ENCODE results near the gene HBS1L.

Gene HBS1L

DNA sequence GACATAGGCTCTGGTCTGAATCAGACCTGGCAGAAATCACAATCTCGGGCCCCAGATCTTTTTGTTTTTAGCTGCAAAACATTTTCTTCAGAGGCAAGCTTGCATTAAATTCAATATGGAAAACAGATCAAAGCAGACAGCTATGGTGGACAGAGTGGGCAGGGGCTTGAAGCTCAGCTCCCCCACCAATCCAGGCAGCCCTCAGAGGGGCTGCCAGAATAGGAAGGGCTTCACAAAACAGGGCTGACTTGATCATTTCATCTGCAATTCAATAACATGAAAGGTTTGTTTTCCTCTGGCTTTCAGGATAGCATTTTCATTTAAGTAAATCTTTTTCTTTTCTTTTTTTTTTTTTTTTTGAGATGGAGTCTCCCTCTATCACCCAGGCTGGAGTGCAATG is 55.5 kb downstream of the HBS1L start:
- DNase-seq (ENCODE audit: low spot score): no peak

DNA sequence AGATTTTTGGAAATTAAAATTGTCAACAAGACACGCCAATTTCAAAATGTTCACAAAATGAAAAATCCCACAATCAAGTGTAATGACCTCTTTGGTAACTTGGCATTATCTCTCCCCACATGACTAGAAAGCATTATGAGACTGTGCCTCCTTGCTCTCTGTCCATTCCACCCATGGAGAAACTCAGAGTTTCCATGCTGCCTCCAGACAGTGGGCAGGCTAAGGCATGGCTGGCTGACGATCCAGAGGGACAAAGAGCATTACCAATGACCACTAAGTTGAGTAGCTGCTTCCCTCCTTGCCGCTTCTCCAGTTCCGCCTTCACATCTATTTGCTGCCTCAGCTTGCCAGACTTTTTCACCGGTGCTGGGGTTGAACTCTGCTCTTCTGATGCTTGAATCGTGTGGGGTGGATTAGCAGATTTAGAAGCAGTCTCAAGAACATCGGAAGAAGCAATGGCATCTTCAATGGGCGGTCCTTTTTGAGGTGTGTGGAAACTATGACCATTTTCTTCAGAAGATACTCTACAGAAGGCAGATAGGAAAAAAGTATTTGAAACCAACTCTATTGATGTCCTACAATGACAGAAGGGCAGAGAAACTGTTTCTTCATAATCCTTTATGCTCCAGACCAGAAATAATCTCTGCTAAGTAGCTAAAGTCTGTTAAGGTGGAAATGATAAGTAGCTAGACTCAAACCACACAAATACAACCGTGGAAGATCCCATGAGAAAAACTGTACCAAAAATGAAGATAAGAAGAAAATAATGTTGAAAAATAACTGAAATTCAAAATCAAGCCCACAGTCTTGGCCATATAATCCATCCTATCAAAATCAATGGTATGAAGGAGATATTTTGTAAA is 57.3 kb downstream of the HBS1L start:
- no peak for DNase-seq (ENCODE audit: low spot score)

DNA sequence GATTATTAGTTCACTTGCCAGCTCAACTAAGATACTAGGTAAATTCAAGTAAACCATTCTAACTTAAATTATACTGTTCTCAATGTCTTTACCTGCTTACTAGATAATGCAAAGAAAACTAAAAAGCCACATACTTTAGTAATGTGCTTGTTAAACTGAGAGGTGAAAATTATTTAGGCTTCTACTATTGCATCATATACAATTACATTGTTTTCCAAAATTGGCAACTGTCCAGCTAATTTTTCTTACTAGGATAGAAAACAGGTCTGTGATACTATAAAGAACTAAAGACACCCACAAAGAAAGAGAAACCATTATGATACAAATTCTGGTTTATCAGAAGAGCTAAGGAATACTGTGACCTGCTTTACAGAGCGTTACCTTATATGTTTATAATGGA is 59.1 kb downstream of the HBS1L start:
- peak; percentile 12 for DNase-seq (ENCODE audit: low spot score)

DNA sequence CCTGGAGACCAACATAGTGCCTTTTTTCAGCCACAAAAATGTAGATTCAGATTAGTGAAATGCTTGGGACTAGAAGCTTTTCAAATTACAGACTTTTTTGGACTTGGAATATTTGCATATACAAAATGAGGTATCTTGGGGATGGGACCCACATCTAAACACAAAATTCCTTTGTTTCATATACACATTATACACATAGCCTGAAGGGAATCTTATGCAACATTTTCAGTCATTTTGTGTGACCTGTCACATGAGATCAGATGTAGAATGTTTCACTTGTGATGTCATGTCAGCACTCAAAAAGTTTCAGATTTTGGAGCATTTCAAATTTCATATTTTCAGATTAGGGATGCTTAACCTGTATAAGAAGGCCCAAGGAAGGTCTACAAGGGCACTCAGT is 60.2 kb downstream of the HBS1L start:
- no peak for DNase-seq (ENCODE audit: low spot score)

DNA sequence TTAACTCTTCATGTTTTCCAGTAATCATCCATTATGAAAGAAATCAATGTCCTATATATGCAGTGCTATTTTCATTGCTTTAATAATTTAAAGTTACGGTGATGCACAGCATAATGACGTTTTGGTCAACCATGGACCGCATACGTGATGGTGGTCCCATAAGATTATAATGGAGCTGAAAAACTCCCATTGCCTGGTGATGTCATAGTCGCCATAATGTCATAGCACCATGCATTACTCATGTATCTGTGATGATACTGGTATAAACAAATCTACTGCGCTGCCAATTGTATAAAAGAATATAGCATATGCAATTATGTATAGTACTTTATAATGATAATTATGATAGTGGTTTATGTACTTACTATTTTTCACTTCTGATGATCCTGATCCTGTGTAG is 62.5 kb downstream of the HBS1L start:
- no peak for DNase-seq (ENCODE audit: low spot score)

DNA sequence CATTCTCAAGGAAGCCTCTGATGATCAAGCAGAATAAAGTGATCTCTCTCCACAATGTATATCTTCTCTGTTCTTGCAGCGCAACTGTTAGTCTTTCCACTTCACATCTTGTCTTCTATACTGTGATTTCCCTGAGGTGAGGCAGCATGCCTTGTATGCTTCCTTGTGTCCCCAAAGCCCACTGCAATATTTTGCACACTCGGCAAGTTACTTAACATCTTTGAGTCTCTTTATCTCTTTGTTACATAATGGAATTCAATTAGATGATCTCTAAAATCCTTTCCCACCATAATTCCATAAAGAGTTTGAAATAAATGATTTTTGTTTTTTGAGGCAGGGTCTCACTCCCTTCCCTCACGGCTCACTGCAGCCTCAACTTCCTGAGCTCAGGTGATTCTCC is 64.4 kb downstream of the HBS1L start:
- DNase-seq (ENCODE audit: low spot score): no peak

DNA sequence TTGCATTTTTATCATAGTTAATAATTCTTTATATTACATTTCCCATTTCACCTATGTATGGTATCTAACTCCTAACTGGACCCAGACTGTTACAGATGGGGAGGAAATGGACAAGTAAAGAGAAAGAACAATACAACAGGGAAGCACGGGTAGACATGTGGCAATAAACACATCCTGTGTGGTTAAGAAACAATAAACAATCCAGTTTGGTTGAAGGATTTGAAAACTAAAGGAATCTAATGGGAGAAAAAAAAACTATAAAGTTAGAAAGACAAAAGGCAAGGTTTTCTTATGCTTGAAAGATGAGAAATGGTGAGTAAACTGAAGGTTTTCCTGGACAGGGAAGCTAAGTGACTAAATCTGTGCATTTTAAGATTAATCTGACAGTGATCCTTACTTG is 69.8 kb downstream of the HBS1L start:
- no peak for DNase-seq (ENCODE audit: low spot score)

DNA sequence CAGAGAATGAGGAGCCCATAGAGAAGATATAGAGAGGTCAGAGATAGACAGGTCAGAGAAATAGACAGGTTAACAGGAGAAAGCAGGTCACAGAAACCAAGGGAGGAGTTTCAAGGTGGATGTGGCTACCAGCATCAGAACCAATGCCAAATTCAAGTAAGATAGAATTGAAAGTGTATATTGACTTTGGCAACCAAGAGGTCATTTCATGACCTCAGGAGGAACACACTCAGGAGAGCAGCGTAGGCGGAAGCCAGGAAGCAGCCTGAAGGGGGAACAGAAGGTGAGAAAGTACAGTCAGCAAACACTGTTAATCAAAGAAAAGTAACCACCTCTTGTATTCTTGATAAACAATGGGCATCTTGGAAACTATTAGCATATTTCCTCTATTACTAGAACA is 70.8 kb downstream of the HBS1L start:
- DNase-seq (ENCODE audit: low spot score): no peak

DNA sequence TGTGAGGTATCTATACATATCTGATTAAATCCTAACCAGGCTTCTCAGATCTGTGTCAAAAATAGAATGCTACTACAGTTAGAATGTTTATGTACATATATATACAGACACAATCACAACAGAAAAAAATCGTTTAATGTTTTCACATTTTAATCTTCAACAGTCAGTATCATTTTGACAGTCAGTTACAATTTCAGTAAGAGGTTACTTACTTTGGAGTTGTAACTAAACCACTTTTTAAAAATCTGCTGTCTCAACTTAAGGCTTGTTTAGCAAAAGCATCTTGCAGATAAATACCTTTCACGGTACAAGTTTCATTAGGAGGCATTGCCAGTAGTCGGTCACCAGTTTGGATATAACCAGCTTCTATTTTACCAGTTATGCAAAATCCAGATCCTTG is 72.5 kb downstream of the HBS1L start:
- no peak for DNase-seq (ENCODE audit: low spot score)

DNA sequence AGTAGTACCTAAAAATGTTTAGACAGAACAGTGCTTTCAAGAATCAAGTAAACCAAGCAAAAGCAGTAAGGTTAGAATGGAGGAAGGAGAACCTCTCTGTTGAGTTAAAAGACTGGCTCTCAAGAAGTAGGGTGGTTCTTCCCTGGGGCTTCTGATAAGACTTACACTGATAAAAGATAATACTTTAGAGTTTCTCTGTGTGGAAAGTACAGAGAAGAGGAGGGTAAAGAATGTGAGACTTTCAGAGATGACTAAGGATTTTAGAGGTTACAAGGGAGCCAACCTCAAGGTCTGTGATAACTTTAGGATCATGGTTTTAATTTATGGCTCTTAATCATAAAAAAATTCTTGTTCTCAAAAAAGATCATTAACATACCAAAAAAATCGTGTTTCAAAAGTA is 73.8 kb downstream of the HBS1L start:
- no peak for DNase-seq (ENCODE audit: low spot score)

DNA sequence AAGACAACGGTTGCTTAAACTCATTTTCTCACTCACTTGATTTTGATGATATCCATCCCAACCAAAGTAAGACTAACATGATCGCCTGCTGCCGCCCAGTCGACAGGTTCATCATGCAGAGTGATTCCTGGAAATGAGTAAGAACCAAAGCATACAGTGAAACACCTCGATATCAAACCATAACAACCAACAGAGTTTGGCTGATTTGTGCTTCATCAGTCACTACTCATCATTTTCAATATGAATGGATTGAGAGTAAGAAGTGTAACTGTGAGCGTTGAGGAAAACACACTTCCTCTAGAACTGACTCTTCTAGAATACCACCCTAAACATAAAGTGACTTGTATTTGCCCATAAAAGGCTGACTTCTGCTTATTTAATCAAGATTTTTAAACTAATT is 75.5 kb downstream of the HBS1L start:
- no peak for DNase-seq (ENCODE audit: low spot score)

DNA sequence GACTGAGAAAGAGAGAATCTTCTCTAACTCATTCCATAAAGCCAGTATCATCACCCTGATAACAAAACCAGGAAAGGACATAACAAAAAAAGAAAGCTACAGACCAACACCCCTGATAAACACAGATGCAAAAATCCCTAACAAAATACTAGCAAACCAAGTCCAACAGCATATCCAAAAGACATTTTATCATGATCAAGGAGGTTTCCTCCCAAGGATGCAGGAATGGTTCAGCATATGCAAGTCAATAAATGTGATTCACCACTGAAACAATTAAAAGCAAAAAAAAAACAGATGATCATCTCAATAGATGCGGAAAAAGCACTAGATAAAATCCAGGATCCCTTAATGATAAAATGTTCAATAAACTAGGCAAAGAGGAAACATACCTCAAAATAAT is 80.3 kb downstream of the HBS1L start:
- no peak for DNase-seq (ENCODE audit: low spot score)

DNA sequence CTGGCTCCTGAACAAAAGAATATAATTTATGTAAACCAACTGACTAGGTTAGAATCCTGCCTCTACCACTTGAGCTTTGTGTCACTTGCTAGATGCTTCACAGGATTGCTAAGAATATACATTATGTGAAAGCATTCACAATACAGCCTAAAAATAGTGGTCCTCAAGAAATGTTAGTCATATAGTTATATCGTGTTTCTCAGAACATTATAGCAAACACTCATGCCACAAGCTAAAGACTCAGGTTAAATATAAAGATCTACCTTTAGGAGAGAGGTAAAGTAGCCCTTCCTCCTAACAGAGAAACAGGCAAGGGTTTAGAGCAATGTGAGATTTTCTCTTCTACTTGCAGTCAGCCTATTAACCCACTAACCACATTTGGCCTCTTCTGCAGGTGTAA is 86.9 kb downstream of the HBS1L start:
- DNase-seq (ENCODE audit: low spot score): no peak

DNA sequence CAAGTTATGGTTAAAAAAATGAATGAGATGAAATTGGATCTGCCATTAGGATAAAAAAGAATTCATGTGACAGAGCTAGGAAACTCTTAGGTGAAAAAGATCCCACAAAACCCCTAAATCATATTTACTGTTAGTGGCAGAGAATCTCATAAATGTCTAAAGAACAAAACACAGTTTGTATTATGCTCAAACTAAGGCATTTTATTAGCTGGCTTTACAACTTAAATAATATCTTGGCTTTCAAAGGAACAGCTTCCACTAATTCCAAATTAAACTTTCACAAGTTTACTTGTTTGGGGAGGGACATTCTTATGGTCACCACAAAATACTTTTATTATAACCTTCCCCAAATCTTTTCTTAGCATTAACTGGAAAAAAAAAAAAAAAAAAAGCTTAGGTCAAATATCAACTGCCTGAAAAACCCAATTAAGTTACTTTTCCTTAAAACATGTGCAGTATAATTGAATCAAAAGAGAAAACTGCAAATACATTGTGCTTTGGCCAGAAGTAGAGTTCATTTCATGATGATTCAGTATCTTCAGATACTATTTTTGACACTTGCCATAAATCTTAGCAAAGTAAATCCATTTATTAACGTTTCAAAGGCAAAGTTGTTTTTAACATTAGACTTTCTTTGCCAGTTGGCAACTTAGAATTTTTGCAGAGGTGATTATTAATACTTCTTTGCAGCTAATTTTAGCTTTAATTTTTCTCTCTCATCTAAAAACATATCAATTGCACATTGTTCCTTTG is 90.0 kb downstream of the HBS1L start:
- no peak for DNase-seq (ENCODE audit: low spot score)

DNA sequence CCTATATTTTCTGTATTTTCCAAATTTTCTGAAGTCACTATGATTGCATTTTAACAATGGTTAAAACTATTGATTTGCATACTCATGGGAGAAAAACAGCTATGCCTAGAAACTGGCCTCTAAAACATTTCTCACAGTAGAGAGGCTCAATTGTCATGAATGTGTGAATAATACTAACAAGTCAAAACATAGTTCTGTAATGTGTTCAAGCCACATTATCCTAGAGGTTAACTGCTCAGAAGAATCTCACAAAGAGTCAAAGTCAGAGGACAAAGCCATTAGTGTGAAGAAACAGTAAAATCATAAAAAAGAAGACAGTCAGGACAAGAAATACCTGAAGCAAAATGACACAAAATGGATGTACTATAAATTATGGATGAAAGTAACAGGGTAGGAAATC is 92.2 kb downstream of the HBS1L start:
- no peak for DNase-seq (ENCODE audit: low spot score)

DNA sequence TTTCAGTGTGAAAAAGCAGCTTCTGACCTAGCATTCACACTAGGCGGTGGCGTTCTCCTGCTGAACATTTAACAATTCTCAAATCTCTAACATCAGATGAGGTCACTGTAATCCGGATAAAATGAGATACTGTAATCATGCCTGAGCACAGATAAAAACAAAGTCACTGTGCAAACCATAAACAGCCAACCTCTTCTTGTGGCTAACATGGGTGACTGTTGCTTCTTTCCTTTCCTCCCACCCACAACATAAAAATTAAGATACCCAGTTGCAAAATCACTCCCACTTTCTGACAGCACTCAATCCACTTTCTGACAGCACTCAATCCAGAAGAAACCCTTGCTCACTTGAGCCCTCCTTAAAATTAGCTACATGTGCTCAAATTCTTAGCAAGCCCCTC is 93.3 kb downstream of the HBS1L start:
- no peak for DNase-seq (ENCODE audit: low spot score)

DNA sequence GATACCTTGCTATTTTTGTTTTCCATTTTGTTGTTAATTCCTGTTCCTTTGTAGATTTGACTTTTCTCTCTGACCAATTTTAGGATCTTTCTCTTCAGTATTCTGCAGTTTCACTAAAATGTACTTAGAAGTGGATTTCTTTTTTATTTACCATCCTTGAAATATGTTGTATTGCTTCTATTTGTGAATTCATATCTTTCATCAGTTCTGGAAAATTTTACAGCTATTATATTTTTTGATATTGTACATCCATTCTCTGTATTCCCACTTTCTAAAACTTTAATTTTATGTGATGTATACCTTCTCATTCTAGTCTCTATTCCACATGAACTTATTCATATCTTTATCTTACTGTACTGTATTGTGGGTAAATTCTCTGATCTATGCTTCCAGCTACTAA is 95.0 kb downstream of the HBS1L start:
- DNase-seq (ENCODE audit: low spot score): no peak

DNA sequence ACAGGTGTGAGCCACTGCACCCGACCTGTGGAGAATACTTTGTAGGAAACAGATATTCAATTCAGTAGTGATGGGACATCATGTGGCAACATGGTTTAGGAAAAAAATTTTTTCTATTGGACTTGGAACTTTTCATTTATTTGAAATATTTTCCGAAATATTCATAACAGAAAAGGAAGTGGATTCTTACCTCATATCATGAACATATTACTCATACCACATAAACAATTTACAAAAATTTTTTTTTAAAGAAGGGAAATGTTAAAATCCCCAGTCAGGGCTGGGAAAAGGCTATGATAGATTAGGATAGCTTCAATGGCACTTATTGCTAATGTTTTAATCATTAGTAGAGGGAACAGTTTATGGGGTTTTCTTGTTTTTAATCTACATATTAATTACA is 97.9 kb downstream of the HBS1L start:
- no peak for DNase-seq (ENCODE audit: low spot score)

DNA sequence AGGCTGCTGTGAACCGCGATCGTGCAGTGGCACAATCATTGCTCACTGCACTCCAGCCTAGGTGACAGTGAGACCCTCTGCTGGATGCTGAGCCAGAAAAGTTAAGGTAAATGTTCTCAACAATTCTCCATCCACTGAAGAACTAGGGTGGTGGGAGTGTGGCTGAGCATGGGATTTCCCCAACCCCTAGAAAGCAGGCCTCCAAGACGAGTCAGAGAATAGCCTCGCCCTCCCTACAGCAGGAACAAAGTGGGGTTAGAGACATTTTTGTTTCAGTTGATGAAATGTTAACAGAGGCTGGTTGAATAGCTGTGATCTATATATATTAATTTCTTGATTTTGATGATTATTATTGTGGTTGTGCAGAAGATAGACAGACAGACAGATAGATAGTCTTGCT is 98.6 kb downstream of the HBS1L start:
- no peak for DNase-seq (ENCODE audit: low spot score)

DNA sequence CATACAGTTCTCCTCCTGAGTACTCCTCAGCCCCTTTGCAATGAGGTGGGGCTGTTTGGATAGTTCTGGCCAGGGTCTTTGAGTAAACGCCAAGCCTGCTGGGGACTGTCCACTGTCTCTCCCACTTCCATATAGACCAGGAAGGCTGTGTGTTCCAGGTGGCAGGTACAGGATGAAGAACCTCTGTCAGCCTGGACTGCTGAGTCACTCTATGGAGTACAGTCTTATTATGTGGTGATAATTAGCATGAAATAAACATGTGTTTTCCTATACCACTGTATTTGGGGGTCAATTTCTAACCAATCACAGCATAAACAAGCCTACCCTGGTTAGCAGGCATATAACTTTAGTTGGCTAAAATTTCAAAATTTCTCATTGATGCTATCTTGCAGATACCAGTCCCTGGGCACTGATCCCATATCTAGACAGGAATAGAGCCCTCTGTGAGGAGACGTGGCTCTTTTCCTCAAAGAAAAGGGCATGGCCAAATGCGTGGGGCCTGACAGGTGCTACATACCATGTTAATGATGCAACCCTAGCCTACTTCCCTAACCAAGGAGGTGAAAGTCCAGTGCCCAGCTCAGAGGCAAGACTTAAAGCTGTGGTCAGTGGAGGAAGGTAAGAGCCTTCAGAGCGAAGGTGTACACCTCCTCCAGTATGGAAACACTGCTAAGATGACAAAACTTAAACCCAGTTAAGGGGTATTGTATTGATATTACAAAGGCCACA is 100.2 kb downstream of the HBS1L start:
- DNase-seq (ENCODE audit: low spot score): no peak

DNA sequence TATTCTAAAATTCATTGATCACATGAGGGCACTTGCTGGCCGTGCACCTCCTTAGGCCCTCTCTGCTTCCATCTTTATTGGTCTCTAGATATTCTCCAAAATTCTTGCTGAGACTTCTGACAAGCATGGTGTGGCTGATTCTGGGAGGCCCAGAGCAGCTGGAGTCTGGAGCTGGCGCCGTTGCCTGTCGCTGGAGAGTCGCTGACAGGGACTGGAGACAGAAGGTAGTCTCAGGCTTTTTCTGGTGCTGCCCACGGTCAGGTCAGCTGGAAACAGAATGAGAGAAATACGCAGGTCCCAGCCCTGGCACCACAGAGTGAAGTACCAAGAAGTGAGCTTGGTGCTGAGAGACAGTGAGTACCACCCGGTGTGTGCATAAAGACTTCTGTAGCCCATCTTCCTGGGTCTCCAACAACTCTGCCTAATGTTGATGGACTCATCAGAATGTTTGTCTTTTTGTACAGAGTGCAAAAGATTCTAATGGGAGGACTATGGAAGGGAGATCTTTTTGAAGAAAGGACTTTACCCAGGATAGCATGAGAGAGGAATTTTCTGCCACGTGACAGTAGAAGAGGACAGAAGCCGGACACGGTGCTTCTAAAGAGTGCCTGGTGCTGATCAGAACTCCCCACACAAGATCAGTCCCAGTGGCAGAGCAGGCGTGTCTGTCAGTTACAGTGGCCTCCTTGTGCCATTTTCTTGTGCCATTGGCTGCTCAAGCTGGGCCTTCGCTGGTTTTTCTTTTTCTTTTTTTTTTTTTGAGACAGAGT is 102.9 kb downstream of the HBS1L start:
- no peak for DNase-seq (ENCODE audit: low spot score)

DNA sequence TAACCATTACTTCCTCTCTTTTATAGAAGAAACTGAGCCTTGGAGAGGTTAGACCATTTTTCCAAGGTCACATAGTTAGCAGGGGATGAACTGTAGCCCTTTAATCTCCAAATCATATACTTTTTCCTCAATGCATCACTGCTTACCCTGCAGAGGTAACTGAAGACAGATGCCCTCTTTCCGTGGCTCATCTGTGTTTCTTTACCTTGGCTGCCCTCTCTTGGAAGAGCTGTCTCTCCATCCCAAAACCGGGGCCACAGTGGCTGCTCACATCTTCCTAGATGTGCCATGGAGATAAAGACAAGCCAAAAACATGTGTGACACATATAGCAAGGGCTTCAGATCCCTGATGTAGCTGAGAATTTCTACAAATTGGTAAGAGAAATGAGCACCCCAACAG is 104.1 kb downstream of the HBS1L start:
- no peak for DNase-seq (ENCODE audit: low spot score)

Measured in cerebellar cortex (tissue), 1 donor.